Stimulated activated CD4-positive, alpha-beta T cell treated with anti-CD3 and anti-CD28 coated beads, Interleukin-2, amount 100 ng/mL, for 48 hours (primary cell): Measurements from ENCODE around the gene C19orf12.
A peak's percentile ranks its signal among the peaks of the same experiment; 100 is the strongest.
"Not testable (repeated sequence)": the region's sequence is repeated elsewhere in the genome, so short reads cannot be mapped to it uniquely, and the experiment has no call there.

Source experiments
- DNase-seq, 2 donors: peaks; one replicate each; pipeline ENCODE4 v3.0.0-alpha.2; 2020

C19orf12 gene

DNA sequence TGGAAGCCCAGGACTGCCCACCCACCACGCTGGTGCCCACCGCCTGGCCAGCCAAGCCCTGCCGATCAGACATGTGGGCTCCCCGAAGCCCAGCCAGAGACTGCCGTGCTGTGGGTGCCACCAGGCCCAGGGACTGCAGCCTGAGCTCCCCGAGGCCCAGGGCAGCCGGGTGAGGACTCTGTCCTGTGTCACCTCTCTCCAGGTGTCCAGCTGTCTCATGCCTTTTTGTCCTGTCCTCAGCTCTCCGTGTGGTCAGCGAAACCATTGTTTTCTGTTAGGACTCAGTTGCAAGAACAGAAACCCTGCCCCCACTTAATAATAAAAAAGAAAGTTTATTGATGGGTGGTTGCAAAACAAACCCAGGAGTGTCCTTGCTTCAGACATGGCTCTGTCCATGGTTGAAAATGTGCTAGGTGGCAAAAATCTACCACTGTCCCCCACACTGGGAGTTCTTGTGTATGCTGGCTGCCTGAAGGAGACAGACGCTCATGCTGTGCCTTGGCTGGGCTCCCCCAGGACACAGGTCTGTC is 39.9 kb downstream of the C19orf12 start:
- no peak for DNase-seq

DNA sequence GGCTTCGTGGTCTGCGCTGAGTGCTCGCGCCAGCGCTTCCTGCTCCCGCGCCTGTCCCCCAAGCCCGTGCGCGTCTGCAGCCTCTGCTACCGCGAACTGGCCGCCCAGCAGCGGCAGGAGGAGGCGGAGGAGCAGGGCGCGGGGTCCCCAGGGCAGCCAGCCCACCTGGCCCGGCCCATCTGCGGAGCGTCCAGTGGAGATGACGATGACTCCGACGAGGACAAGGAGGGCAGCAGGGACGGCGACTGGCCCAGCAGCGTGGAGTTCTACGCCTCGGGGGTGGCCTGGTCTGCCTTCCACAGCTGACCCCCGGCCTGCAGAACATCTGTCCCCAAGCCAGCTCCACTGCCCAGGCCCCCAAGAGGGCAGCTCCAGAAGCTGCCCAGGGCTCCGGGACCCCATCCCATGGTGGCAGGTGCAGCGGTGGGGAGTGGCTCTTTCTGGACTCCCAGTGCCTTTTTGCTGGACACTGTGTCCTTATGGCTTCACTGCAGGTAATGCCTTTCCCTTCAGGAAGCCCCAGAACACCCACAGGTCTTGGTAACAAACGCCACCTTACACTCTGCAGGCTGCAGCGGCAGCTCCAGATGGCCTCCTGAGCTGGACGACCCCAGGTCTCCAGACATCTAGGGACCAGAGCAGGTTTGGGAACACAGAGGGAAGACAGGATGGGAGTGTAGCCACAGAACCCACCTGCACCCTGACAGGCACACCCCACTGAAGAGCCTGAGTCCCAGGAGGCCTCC is 40.5 kb downstream of the C19orf12 start:
- DNase-seq, result no peak

DNA sequence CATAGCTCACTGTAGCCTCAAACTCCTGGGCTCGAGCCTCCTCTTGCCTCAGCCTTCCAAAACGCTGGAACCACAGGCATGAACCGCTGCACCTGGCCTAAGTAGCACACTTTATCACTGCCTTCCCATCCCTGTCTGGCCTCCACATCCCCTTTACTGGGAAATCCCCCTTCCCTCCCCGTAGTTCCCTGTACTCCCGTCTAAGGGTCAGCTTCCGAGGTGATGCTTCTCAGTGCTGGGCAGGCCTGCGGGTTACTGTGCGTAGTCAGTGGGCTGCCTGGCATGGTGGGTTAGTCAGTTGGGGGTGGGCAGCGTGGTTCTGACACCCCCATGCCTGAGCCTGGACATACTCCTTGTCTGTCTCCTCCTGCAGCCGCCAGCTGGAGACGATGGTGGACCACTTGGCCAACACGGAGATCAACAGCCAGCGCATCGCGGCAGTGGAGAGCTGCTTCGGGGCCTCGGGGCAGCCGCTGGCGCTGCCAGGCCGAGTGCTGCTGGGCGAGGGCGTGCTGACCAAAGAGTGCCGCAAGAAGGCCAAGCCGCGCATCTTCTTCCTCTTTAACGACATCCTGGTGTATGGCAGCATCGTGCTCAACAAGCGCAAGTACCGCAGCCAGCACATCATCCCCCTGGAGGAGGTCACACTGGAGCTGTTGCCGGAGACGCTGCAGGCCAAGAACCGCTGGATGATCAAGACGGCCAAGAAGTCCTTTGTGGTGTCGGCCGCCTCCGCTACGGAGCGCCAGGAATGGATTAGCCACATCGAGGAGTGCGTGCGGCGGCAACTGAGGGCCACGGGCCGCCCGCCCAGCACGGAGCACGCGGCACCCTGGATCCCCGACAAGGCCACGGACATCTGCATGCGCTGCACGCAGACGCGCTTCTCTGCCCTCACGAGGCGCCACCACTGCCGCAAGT is 41.4 kb downstream of the C19orf12 start:
- no peak for DNase-seq

GRCh38 chr19:29672933-29673336 is 42.1 kb downstream of the C19orf12 start:
- peak; percentile 69 to 72 for DNase-seq

GRCh38 chr19:29672319-29672932 is 42.6 kb downstream of the C19orf12 start:
- no peak for DNase-seq

DNA sequence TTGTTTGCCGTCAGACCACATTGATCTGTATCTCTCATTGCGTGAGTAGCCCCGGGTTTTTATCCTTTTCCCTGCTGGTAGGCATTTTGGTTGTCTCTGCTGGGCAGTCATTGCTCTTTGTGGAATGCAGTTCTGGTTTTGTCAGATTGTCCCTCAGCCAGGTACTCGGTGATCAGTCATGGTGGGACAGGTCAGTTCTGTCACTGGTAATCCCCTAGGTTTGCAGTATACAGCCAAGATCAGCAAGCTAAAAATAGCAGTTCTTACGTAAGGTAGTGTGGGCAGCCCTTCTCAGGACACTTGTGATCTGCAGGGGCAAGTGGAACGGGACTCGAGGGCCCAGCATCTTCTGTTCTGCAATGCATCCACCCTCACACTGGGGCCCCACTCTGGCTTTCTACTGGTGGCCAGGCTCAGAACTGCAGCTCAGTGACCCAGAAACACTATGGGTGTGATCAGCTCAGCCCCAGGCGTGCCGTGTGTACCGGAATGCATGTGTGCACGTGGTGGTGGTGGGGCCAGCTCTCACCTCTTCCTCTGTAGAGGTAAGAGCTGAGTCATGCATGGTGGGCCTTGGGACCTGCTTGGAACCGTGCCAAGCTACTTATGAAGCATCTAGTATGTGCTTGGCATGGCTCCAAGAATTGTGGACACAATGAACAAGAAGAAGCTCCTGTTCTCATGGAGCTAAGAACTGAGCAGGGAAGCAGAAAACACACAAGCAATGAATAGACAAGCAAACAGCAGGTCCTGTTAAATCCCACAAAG is 43.5 kb downstream of the C19orf12 start:
- peak; percentile 65 to 77 for DNase-seq

GRCh38 chr19:29671026-29671392 is 44.1 kb downstream of the C19orf12 start:
- DNase-seq, result not testable (repeated sequence)

- DNase-seq, result no peak
Measured at GRCh38 chr19:29670255-29670654, 44.8 kb downstream of the C19orf12 start.

- no peak for DNase-seq
Measured at GRCh38 chr19:29668746-29669609, 46.1 kb downstream of the C19orf12 start.

DNA sequence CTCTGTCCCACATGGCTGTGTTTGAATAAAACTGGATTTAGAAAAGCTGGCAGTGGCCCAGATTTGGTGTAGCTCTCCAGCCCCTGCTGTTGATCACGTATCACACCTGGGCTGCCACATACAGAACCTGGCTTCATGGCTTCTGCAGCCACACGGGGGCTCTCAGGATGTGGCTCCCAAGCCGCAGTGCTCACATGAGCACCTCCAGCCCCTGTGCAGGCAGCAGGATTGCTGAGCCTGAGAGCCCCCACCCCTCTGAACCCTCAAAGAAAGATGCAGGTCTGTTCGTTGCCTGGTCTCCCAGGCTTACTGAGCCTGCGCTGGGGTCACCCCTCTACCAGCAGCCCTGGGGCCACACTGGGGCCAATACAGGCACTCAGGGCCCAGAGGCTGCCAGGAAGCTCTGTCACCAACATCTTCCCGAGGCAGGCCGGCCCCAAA is 47.1 kb downstream of the C19orf12 start:
- DNase-seq, result no peak

DNA sequence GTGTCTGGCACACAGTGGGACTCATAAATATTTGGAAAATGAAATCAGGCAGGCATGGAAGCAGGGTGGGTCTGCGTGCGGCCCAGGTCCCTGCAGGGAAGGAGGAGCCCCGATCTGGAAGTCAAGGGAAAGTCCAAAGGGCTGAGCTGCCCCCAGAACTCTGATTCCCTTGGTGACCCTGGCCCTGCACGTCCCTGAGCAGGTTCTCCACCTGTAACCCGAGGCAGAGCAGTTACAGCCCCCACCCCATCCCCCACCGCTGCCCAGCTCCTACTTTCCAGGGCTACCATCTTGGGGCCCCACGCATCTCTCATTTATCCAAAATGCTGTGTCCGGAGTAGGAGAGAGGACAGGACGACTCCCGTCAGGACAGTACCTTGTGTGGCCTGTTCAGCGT is 47.7 kb downstream of the C19orf12 start:
- DNase-seq, result no peak

- no peak for DNase-seq
Measured at GRCh38 chr19:29666578-29667386, 48.3 kb downstream of the C19orf12 start.

- DNase-seq, result no peak
Measured at GRCh38 chr19:29665826-29666577, 49.1 kb downstream of the C19orf12 start.

- DNase-seq, result peak; percentile 84 to 86
Measured at GRCh38 chr19:29665215-29665825, 49.7 kb downstream of the C19orf12 start, which contains the start of gene PLEKHF1. Gene PLEKHF1, plus strand, starts transcription at chr19:29665461. Its CDS starts 8,379 bp downstream, at chr19:29673840.

GRCh38 chr19:29664753-29665214 is 50.3 kb downstream of the C19orf12 start:
- DNase-seq, result no peak

- no peak for DNase-seq
Measured at GRCh38 chr19:29663861-29664752, 51.0 kb downstream of the C19orf12 start.

DNA sequence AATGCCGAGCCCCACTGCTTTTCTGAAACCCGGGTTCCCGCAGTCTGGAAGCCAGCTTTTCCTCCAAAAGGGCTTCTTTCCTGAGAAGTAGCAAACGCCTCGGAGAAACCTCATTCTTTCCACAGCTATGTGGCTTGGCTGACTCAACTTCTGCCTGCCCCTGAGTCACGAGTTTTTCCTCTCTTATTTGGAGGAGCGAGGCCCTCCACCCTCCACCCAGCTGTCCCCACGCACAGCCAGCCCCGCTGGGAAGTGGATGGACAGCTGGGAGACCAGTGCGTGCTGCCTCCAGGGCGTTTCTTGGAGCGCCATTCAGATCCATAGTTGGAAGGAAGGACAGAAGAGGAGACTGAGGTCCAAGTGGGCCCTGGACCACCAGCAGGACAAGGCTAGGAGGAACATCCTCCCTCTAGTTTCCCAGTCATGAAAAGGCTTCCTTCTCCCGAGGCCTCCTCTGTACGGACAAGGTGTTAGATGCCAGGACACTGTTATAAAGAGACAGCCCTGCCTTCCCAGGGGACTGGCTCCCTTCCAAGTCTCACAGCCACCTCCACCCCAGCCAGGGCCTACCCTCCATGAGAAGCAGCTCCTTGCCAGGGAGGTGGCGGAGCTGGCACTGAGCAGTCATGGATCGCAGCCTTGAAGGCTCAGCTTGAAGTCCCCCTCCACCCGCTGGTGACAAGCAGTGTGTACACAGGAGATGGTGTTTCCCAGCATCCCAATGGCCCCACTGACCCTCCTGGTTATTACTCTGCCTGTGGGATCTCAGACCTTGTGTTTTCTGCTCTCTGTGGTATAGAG is 52.3 kb downstream of the C19orf12 start:
- no peak for DNase-seq
